DND-41 (cell line): ENCODE data around the gene RBMS3.

Experiments used
- EZH2 ChIP-seq: IDR thresholded peaks from 3 replicates; pipeline ENCODE4 v1.6.1; 2012; ENCODE audit warnings: borderline replicate concordance, low read depth, mild to moderate bottlenecking, moderate library complexity, low read length, inconsistent platforms; ENCODE audit not compliant: severe bottlenecking
- TF ChIP-seq, protein P1 (sequence below): IDR thresholded peaks from 2 replicates; pipeline ENCODE4 v1.5.1; 2012; ENCODE audit warnings: borderline replicate concordance, low read length, moderate library complexity, mild to moderate bottlenecking; ENCODE audit not compliant: poor library complexity, severe bottlenecking; ENCODE audit errors: extremely low read depth

DNA sequence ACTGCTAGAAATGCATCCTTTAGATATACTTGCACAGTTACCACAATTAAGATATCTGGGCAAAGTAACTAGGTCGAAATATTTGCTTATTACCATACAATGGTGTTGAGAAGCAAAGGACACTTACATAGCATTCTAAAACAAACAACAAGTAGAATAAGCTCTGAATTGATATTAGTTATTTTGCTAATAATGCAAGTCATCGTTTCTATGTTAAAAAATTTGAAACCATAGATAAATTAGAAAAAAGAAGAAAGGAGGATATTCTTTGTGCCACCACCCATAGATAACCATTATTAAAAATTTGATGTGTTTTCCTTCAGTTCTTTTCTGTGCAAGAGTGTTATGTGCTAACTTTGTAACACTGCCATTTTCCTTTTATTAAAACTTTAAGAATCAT is 435.3 kb downstream of the RBMS3 start:
- TF ChIP-seq, protein P1, sequence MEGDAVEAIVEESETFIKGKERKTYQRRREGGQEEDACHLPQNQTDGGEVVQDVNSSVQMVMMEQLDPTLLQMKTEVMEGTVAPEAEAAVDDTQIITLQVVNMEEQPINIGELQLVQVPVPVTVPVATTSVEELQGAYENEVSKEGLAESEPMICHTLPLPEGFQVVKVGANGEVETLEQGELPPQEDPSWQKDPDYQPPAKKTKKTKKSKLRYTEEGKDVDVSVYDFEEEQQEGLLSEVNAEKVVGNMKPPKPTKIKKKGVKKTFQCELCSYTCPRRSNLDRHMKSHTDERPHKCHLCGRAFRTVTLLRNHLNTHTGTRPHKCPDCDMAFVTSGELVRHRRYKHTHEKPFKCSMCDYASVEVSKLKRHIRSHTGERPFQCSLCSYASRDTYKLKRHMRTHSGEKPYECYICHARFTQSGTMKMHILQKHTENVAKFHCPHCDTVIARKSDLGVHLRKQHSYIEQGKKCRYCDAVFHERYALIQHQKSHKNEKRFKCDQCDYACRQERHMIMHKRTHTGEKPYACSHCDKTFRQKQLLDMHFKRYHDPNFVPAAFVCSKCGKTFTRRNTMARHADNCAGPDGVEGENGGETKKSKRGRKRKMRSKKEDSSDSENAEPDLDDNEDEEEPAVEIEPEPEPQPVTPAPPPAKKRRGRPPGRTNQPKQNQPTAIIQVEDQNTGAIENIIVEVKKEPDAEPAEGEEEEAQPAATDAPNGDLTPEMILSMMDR = no peak
- TF ChIP-seq EZH2 = no peak
